ACHN (cell line): ENCODE data around the gene HDAC7.
"Not testable (repeated sequence)": the region's sequence is repeated elsewhere in the genome, so short reads cannot be mapped to it uniquely, and the experiment has no call there.

Experiments used
- DNase-seq: peaks from one replicate; pipeline ENCODE4 v3.0.0-alpha.2; 2015
- in situ Hi-C: cut with HindIII; loops from 2 replicates; pipeline ENCODE4 v1.10.0; 2017; ENCODE audit warnings: low sequenced_read_pairs, low pct_ligation_motif_present, low pct_unique_long_range_greater_than_20kb

Gene HDAC7

DNA sequence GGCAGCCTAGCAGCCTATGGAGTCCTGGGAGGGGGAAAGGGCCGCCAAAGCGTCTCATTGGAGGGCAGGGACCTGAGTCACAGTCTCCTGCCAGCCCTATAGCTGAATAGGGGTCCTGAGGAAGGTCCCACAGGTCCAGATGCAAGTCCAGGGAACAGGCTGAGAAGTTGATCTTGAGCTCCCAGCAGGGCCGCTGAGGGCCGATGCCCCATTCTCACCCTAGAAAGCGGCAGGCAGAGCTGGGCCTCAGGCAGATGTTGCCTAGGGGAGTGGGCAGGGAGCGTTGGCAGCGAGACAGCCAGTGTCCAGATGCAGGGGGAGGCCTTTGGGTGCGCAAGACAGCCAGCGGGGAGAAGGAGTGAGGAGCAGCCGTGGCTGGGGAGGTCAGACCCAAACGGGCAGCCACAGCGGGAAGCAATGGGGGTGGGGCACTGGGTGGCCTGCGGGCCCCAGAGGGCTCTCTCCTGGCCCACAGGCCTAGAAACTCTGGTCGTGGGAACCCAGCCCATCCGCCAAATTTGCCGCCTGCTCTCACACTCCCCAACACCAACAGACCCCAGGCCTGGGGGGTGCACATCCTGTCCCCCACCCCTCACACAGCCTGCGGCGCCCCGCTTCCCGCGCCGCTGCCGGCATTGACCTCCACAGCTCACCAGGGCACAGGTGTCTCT, 1.1 kb downstream of the HDAC7 start:
- no peak for DNase-seq
- in situ Hi-C loops: no loop called here

DNA sequence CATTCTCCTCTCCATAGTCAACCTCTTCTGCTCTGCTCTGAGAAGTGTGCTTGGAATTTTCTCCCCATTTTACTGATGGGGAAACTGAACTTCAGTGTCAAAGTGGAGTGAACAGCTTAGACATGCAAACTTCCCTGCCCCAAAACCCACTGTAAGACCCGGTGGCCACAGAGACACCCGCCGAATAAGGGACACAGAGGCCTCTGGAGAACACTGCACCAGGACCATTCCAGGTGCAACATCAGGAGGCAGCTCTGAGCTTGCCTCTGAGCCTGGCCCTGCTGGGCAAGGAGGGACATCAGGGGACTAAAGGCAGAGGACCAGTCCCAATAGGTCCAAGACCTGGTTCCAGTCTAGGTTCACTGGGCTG, 1.7 kb downstream of the HDAC7 start:
- DNase-seq: no peak
- in situ Hi-C loops: no loop called here

DNA sequence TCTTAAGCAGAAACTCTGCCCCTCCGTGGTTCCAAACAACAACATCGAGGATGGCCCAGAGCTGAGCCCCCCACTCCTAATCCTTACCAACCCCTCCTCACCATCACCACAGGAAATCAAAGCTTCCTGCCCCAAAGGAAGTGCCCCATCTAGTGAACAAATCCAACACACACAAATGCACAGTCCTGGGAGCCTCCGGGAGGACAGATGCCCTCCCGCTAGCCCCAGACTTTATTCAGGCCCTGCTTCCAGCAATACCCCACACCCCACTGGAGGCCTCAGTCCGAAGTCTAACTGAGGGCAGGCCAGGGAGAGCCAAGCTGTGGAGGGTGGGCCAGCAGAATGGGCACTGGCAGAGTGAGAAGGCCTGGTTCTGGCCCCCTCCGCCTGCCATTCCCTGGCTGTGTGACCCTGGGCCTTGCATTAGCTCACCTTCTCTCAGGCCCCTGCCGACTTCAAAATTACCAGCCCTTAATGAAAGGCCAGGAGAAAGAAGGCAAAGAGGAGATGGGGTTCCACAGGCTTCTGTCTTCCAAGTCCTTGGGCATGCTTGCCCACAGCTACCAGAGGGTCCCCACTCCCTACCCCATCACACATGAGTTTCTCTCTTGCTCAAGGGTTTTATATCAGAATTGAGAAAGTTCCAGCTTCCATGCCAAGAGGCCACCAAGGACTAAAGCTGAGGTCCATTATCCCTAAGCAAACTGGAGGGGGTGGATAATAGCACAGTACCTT, 2.3 kb downstream of the HDAC7 start:
- DNase-seq: no peak
- in situ Hi-C loops: no loop called here

DNA sequence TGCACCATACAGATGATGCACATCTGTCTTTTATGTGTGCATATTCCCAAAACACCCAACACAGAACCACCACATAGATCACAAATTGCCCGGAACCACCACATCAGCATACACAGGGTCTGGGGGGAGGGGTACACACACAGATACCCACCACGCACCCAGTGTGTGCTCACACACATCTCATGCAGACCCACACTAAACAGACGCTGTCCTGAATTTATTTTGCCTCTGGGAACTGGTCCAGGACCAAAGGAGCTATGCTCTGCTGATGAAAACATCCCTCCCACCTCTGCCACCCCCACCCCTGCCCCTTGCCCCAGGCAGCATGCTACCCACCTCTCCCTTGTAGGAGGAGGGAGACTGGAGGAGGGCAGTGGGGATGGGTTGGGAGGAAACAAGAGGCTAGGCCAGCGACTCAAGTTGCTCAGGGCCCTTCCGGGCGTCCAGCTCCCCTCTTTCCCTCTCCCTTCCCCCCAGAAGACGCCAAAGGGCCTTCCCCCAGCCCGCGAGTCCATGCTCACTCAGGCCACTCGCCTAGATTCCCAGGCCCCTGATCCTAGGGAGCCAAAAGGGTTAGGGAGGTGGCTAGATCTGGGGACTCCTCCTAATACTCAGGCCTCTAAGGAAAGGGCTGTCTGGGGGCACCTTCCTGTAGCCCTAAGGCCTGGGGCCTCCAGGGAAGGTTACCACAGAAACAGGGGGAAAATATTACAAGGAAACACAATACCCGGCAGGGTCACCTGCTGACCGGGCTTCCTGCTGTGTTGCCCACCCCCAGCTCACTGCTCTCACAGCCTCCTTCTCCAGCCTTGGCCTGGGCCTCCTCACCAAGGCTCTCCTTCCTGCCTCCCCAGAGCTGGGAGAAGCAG, 3.1 kb downstream of the HDAC7 start:
- no peak for DNase-seq
- in situ Hi-C loops: no loop called here

GRCh38 chr12:47815447-47815846, 4.3 kb downstream of the HDAC7 start:
- in situ Hi-C loops, DNase-seq: not testable (repeated sequence)

- in situ Hi-C loops: no loop called here
- no peak for DNase-seq
Measured at GRCh38 chr12:47814539-47815170, 5.0 kb downstream of the HDAC7 start.

- DNase-seq: peak; percentile 44
- in situ Hi-C loops: no loop called here
Measured at GRCh38 chr12:47813511-47814196, 6.0 kb downstream of the HDAC7 start.

- in situ Hi-C loops: no loop called here
- DNase-seq: peak; percentile 93
Measured at GRCh38 chr12:47812797-47813510, 6.7 kb downstream of the HDAC7 start.

- in situ Hi-C loops: no loop called here
- DNase-seq: no peak
Measured at GRCh38 chr12:47811581-47812484, 7.9 kb downstream of the HDAC7 start.

DNA sequence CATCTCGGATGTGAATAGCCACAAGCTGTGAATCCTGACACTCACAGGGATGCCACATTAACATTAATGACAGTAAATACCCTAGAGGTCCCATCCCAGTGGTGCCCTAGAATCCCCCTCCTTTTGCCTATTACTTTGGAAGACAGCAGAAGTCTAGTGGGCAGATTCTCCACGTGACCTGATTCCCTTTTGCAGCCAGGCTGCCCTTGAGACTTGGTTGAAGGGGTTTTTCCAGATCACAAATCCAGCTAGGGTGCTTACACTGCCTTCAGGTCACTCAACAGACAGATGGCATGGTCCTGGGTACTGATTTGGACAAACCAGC, 8.7 kb downstream of the HDAC7 start:
- in situ Hi-C loops: no loop called here
- no peak for DNase-seq

DNA sequence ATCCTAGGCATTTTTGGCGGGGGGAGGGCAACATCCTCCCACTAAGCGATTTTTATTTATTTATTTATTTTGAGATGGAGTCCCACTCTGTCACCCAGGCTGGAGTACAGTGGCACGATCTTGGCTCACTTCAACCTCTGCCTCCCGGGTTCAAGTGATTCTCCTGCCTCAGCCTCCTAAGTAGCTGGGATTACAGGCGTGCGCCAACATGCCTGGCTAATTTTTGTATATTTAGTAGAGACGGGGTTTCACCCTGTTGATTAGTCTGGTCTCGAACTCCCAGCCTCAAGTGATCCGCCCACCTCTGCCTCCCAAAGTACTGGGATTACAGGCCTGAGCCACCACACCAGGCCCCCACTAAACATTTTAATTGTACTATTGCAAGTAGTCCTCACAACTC, 10.2 kb downstream of the HDAC7 start:
- in situ Hi-C loops: not testable (repeated sequence)

GRCh38 chr12:47808574-47809365, 10.9 kb downstream of the HDAC7 start:
- in situ Hi-C loops: no loop called here
- peak; percentile 56 for DNase-seq

More for the DNA sequence above, 10.2 kb downstream of the HDAC7 start:
- not testable (repeated sequence) for DNase-seq

GRCh38 chr12:47808050-47808449, 11.7 kb downstream of the HDAC7 start:
- in situ Hi-C loops: no loop called here
- no peak for DNase-seq

DNA sequence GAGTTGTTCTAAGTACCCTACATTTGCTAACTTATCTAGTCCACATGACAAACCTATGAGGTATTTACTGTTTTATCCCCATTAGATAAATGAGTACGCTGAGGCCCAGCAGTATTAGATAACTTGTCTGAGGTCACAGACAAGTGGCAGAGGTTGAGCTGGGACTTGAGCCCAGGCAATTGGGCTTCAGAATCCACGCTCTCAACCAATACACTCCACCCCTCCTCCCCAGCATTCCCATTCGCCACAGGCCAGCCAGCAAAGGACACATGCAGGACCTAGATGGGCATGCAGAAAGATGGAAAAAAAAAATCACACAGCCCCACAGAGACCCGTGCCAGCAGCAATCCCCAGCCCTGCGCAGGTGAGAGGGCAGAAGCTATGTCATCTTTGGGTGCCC, 12.4 kb downstream of the HDAC7 start:
- in situ Hi-C loops: no loop called here

GRCh38 chr12:47805417-47805816, 14.3 kb downstream of the HDAC7 start:
- in situ Hi-C loops: no loop called here

More for the DNA sequence above, 12.4 kb downstream of the HDAC7 start:
- no peak for DNase-seq

DNA sequence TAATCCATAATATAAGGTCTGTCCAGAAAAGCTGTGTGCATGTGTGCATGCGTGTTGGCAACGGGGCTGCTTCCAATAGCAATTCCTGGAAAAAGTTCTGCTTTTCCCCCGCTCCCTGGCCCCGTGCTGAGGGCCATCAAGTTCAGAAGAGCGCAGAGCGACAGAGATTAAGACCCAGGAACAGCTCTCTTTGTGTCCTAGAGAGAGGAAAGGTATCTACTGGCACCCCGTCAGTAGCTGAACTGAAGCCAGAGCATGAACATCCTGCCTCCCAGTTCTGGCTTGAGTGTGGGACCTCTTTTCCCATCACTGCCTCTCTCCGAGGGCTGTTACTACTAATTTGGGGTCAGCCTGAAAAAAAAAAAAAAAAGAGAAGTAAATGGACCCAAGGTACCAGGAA, 15.5 kb downstream of the HDAC7 start:
- DNase-seq: no peak
- in situ Hi-C loops: no loop called here

More at GRCh38 chr12:47805417-47805816, 14.3 kb downstream of the HDAC7 start:
- DNase-seq: no peak
